Measurements from ENCODE around the gene NEDD4L.

The NEDD4L gene

DNA sequence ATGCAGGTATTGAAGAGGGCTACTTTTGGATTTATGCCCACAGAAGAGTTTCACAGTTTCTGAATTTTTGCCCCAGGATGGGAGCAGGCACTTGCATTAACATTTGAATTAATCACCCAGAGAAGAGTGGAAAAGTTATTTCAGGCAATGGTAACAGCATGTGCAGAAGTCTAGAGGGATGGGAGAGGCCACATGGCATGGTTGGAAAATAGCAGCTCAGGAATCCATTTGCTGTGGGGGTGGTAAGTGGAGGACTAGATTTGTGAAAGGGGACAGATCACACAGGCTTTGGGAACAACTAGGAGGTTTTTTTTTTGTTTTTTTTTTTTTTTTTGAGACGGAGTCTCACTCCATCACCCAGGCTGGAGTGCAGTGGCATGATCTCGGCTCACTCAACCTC is 65.2 kb downstream of the NEDD4L start:
- no peak for DNase-seq (ENCODE audit: low spot score)
- TF ChIP-seq, protein P1, sequence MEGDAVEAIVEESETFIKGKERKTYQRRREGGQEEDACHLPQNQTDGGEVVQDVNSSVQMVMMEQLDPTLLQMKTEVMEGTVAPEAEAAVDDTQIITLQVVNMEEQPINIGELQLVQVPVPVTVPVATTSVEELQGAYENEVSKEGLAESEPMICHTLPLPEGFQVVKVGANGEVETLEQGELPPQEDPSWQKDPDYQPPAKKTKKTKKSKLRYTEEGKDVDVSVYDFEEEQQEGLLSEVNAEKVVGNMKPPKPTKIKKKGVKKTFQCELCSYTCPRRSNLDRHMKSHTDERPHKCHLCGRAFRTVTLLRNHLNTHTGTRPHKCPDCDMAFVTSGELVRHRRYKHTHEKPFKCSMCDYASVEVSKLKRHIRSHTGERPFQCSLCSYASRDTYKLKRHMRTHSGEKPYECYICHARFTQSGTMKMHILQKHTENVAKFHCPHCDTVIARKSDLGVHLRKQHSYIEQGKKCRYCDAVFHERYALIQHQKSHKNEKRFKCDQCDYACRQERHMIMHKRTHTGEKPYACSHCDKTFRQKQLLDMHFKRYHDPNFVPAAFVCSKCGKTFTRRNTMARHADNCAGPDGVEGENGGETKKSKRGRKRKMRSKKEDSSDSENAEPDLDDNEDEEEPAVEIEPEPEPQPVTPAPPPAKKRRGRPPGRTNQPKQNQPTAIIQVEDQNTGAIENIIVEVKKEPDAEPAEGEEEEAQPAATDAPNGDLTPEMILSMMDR (IDR thresholded peaks at IDR 0.05; ENCODE audit: extremely low read depth, insufficient read depth, missing control alignments): no peak
- in situ Hi-C loops (cut with MboI; ENCODE audit: low pct_unique_long_range_greater_than_20kb, low sequenced_read_pairs, unreplicated experiment): no loop called here

DNA sequence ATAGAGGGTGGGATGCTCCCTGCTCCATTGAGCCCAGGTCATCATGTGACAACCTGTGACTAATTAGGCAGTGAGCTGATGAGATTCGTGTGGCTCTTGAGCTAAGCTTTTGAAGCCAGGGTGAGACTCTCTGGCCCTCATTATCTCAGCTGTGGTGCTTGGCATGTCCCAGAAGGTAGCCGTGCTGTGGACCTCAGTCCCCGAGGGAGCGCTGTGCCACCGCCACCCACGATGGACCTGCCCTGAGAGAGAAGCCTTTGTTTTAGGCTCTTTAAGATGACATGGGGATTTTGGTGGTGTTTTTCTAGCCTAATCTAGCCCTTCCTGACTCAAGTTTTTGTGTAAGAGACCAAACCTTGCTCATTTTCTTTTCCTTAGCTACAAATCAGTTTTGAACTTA is 66.4 kb downstream of the NEDD4L start:
- DNase-seq (ENCODE audit: low spot score): no peak
- TF ChIP-seq, protein P1 (IDR thresholded peaks at IDR 0.05; ENCODE audit: extremely low read depth, insufficient read depth, missing control alignments): no peak
- in situ Hi-C loops (cut with MboI; ENCODE audit: low pct_unique_long_range_greater_than_20kb, low sequenced_read_pairs, unreplicated experiment): loop anchor here (10.0 kb wide), 1 partner anchor 226 kb away; no protein-coding TSS in a partner anchor

DNA sequence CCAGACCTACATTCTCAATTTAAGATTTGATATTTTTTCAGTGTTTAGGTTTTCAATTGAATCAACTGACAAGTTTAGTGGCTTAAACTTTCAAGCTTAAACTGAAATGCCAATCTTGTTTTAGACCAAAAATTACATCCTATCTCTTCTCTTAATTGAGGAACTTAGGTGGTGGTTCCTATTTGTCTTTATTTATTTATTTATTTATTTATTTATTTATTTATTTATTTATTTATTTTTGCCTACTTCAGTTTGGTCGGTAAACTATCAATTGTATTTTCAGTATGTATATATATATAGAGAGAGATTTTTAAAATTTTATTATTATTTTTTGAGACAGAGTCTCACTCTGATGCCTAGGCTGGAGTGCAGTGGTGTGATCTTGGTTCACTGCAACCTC is 68.1 kb downstream of the NEDD4L start:
- in situ Hi-C loops (cut with MboI; ENCODE audit: low pct_unique_long_range_greater_than_20kb, low sequenced_read_pairs, unreplicated experiment): loop anchor here (10.0 kb wide), 1 partner anchor 227 kb away; no protein-coding TSS in a partner anchor
- TF ChIP-seq, protein P1 (IDR thresholded peaks at IDR 0.05; ENCODE audit: extremely low read depth, insufficient read depth, missing control alignments): no peak
- no peak for DNase-seq (ENCODE audit: low spot score)

DNA sequence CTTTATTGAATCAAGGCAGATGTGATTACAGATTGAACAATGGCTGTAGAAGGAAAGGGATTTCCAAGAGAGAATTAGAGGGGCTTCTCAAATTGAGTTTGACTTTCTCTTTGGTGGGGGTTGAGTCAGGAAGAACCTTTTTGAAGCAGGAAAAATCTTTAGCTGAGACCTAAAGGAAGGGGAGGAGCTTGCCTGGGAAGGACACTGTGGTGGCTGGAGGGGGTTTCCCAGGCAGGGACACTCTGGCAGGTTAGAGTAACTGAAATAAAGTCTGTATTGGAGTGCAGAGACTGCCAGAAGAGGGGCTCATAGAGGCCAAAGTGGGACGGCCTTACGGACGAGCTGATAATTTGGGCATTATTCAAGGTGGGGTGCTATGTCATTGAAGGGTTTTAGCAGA is 69.3 kb downstream of the NEDD4L start:
- in situ Hi-C loops (cut with MboI; ENCODE audit: low pct_unique_long_range_greater_than_20kb, low sequenced_read_pairs, unreplicated experiment): loop anchor here (10.0 kb wide), 1 partner anchor 229 kb away; no protein-coding TSS in a partner anchor
- DNase-seq (ENCODE audit: low spot score): no peak
- TF ChIP-seq, protein P1 (IDR thresholded peaks at IDR 0.05; ENCODE audit: extremely low read depth, insufficient read depth, missing control alignments): no peak

DNA sequence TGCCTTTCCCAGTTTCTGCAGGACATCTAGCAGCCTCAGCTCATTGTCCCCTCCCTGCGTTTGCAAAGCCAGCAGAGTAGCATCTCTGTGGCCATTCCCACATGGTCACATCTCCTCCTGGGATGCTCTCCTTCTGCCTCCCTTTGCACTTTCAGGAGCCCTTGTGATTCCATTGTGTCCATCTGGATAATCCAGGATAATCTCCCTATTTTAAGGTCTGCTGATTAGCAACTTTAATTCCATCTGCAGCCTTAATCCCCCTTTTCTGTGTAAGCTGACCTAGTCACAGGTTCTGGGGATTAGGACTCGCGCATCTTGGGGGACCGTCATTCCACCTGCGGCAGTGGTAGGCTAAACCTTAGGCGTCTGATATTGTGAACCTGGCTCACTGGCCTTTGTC is 70.7 kb downstream of the NEDD4L start:
- TF ChIP-seq, protein P1 (IDR thresholded peaks at IDR 0.05; ENCODE audit: extremely low read depth, insufficient read depth, missing control alignments): no peak
- in situ Hi-C loops (cut with MboI; ENCODE audit: low pct_unique_long_range_greater_than_20kb, low sequenced_read_pairs, unreplicated experiment): loop anchor here (10.0 kb wide), 1 partner anchor 230 kb away; no protein-coding TSS in a partner anchor
- DNase-seq (ENCODE audit: low spot score): no peak

DNA sequence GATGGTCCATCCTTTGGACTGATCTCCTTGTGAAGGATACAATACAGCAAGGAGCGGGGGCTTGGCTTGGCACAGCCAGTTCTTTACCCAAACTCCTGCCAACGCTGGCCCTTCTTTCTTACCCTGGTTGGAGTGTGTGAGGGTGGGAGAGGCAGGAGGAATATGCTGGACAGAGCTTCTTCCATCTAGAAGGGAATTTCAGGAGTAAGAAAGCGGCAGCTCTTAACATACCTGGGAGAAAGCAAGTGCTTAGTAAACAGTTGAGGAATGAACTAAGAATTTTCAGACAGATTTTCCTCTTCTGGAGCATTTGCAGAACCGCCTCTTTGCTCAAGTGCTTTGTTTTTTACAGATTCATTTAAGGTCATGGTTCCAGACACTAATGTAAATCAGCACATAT is 72.8 kb downstream of the NEDD4L start:
- in situ Hi-C loops (cut with MboI; ENCODE audit: low pct_unique_long_range_greater_than_20kb, low sequenced_read_pairs, unreplicated experiment): loop anchor here (10.0 kb wide), 1 partner anchor 232 kb away; no protein-coding TSS in a partner anchor
- TF ChIP-seq, protein P1 (IDR thresholded peaks at IDR 0.05; ENCODE audit: extremely low read depth, insufficient read depth, missing control alignments): no peak

More for the DNA sequence above, 72.8 kb downstream of the NEDD4L start:
- DNase-seq (ENCODE audit: low spot score): no peak

Data from GM13977 (cell line).